ENCODE results near the gene NRN1L. TPM values are rescaled to one million over a fixed set of nuclear protein-coding genes. Genes with fewer than 3 reads are reported as not detected.
A peak's percentile ranks its signal among the peaks of the same experiment; 100 is the strongest.

The NRN1L gene
- total and polyA plus RNA-seq, 2 donors (not counting 3 experiments of a cell fraction or from before 2014, with no cell fraction given), result 0.37 TPM; not detected in 1

DNA sequence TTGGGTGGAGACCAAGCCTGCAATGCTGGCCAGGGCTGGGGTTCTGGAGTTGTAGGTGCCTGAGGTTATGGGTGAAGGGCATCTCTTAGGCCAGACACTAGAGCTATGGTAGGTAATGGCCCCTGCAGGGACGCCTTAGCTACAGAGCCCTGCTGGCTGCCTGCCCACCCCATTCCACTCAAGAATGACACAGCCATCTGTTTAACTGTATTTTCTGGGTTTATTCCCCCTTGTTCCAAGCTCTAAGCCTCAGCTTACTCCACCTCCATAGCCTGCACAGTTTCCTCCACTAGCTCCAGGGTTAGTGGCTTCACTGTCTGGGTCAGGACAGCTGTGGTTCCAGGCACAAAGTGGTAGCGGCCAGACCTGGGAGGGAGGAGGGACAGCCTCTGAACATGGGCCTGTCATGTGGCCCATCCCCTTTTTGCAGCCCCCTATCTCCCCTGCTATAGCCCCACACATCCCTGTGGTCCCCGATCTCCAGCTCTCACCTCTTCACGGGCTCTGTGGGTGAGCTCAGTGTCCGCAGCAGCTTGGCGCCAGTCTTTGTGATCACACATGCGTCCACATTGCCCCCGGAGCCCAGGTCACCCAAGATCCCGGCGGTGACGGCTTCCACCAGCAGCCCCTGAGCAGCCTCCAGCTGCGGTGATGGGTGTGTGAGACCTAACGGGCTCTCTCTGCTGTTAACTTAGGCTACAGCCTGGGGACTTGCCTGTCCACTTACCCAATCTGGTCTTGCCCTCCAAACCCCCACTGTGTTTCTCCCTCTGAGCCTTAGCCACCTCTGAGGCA lies 49.8 kb downstream of the NRN1L start:
- H3K9ac ChIP-seq (replicated peaks; ENCODE audit: extremely low read depth, insufficient read depth, low read length), result no peak overlapping the region
- ChIA-PET POLR2A (interaction anchor here (1.1 kb wide), 1 partner anchor 10 kb away, joined by 5 read pairs; no protein-coding TSS in a partner anchor), CTCF (interaction anchor here (0.8 to 5.7 kb wide), 8 partner anchors 10 to 414 kb away, joined by 3 to 42 read pairs (median 6); partner anchors contain the start of gene NRN1L)
- peaks cover 13% of the 10 kb centered on the region for H3K4me1 ChIP-seq (ENCODE audit: control insufficient read depth, extremely low read depth, insufficient read depth, low read length)
- no peaks in the 10 kb centered on the region for H3K9me1 ChIP-seq (replicated peaks; ENCODE audit: control insufficient read depth, extremely low read depth, insufficient read depth, low read length)
- intact Hi-C loops (cut with micrococcal nuclease), result loop anchor here (1.0 kb wide), 1 partner anchor 87 kb away; the partner anchor contains the start of gene CENPT
- peak overlapping the region; percentile 78 for H3K4me2 ChIP-seq (ENCODE audit: insufficient read depth, low read length)
- TF ChIP-seq POLR2AphosphoS5 (IDR thresholded peaks at IDR 0.05; ENCODE audit: insufficient read depth, low read depth, low read length) (peak; percentile 28), EZH2 (IDR thresholded peaks at IDR 0.05; ENCODE audit: borderline replicate concordance, low read depth, low read length, severe bottlenecking) (no peak)
- H3K79me2 ChIP-seq (ENCODE audit: control insufficient read depth, insufficient read depth, low read length), result no peaks in the 10 kb centered on the region
- no TSS peak for BruUV-seq (replicated peaks)
- H3K36me3 ChIP-seq (ENCODE audit: control insufficient read depth in 2 of 2, extremely low read depth in 1 of 2, insufficient read depth in 2 of 2, low read length in 2 of 2), result peaks cover 1 to 6% of the 10 kb centered on the region in 2 experiments
- no peaks in the 10 kb centered on the region for H3K27me3 ChIP-seq (ENCODE audit: control insufficient read depth in 2 of 2, insufficient read depth in 2 of 2, low read length in 2 of 2)
- no peaks in the 10 kb centered on the region for H4K20me1 ChIP-seq (replicated peaks; ENCODE audit: control insufficient read depth, extremely low read depth, insufficient read depth, low read length)
- peak overlapping the region in 1 of 3 experiments; percentile 58 for H3K4me3 ChIP-seq (replicated peaks in 1 of 3; ENCODE audit: insufficient read depth in 1 of 3, low read depth in 1 of 3, low read length in 3 of 3)
- no peak for DNase-seq (ENCODE audit: low read depth, low spot score)
- no peak for FAIRE-seq
- no peaks in the 10 kb centered on the region for H3K9me3 ChIP-seq (replicated peaks; ENCODE audit: control insufficient read depth, insufficient read depth, low read length)
- no peak overlapping the region for H2AFZ ChIP-seq (ENCODE audit: low read depth, low read length)
- no peak overlapping the region for H3K27ac ChIP-seq (ENCODE audit: insufficient read depth, low read depth, low read length)
- dilution Hi-C loops (cut with MboI; ENCODE audit: extremely low pct_ligation_motif_present, low sequenced_read_pairs), result no loop called here

DNA sequence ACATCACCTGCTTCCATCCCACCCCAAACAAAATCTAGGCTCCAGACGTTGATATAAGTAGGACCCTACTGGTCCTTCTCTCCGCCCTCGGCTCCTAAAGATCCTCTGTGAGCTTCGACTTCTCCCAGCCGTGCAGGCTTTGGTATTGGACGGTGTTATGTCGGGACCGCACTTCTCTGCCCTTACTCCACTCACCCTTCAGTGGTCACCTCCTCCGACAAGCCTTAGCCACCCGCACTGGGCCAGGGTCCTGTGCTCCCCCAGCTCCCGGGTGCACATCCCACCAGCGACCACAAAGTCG lies 50.4 kb downstream of the NRN1L start:
- H2AFZ ChIP-seq (ENCODE audit: low read depth, low read length), result peak overlapping the region; percentile 45

More for the DNA sequence above, 50.4 kb downstream of the NRN1L start:
- peak; percentile 67 for FAIRE-seq
- peaks cover 4 to 12% of the 10 kb centered on the region in 2 experiments for H3K36me3 ChIP-seq (ENCODE audit: control insufficient read depth in 2 of 2, extremely low read depth in 1 of 2, insufficient read depth in 2 of 2, low read length in 2 of 2)
- H3K79me2 ChIP-seq (ENCODE audit: control insufficient read depth, insufficient read depth, low read length), result no peaks in the 10 kb centered on the region
- no peaks in the 10 kb centered on the region for H3K27me3 ChIP-seq (ENCODE audit: control insufficient read depth in 2 of 2, insufficient read depth in 2 of 2, low read length in 2 of 2)
- peaks cover 13% of the 10 kb centered on the region for H3K4me1 ChIP-seq (ENCODE audit: control insufficient read depth, extremely low read depth, insufficient read depth, low read length)
- no peaks in the 10 kb centered on the region for H3K9me3 ChIP-seq (replicated peaks; ENCODE audit: control insufficient read depth, insufficient read depth, low read length)
- no peaks in the 10 kb centered on the region for H4K20me1 ChIP-seq (replicated peaks; ENCODE audit: control insufficient read depth, extremely low read depth, insufficient read depth, low read length)
- no TSS peak for BruUV-seq (replicated peaks)
- CTCF ChIA-PET, result interaction anchor here (0.8 to 5.7 kb wide), 7 partner anchors 9 to 415 kb away, joined by 3 to 42 read pairs (median 5); partner anchors contain the start of gene NRN1L
- intact Hi-C loops (cut with micrococcal nuclease) (loop anchor here (1.0 kb wide), 1 partner anchor 88 kb away; the partner anchor contains the start of gene CENPT), dilution Hi-C loops (cut with MboI; ENCODE audit: extremely low pct_ligation_motif_present, low sequenced_read_pairs) (no loop called here)
- H3K9ac ChIP-seq (replicated peaks; ENCODE audit: extremely low read depth, insufficient read depth, low read length), result peak overlapping the region; percentile 20
- no peaks in the 10 kb centered on the region for H3K9me1 ChIP-seq (replicated peaks; ENCODE audit: control insufficient read depth, extremely low read depth, insufficient read depth, low read length)
- POLR2A ChIA-PET, result interaction anchor here (0.9 to 1.1 kb wide), 2 partner anchors 10 to 31 kb away, joined by 5 read pairs; no protein-coding TSS in a partner anchor
- no peak overlapping the region for H3K27ac ChIP-seq (ENCODE audit: insufficient read depth, low read depth, low read length)
- H3K4me2 ChIP-seq (ENCODE audit: insufficient read depth, low read length), result peak overlapping the region; percentile 78
- H3K4me3 ChIP-seq (replicated peaks in 1 of 3; ENCODE audit: insufficient read depth in 1 of 3, low read depth in 1 of 3, low read length in 3 of 3), result peak overlapping the region; percentile 31 to 88 (median 58)
- TF ChIP-seq GATA2 (IDR thresholded peaks at IDR 0.05; ENCODE audit: insufficient read depth, insufficient read length, low read depth, low read length), result no peak
- no peak for TF ChIP-seq FOS (IDR thresholded peaks at IDR 0.05; ENCODE audit: borderline replicate concordance, insufficient read depth, low read length)
- no peak for TF ChIP-seq MYC (IDR thresholded peaks at IDR 0.05; ENCODE audit: low read depth, low read length)
- TF ChIP-seq, protein P1, sequence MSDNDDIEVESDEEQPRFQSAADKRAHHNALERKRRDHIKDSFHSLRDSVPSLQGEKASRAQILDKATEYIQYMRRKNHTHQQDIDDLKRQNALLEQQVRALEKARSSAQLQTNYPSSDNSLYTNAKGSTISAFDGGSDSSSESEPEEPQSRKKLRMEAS (IDR thresholded peaks at IDR 0.05; ENCODE audit: insufficient read depth, insufficient read length), result no peak
- TF ChIP-seq EZH2 (IDR thresholded peaks at IDR 0.05; ENCODE audit: borderline replicate concordance, low read depth, low read length, severe bottlenecking), result no peak
- TF ChIP-seq JUN (IDR thresholded peaks at IDR 0.05; ENCODE audit: borderline replicate concordance, insufficient read depth, insufficient read length, low read depth), result no peak
- TF ChIP-seq, protein P2, sequence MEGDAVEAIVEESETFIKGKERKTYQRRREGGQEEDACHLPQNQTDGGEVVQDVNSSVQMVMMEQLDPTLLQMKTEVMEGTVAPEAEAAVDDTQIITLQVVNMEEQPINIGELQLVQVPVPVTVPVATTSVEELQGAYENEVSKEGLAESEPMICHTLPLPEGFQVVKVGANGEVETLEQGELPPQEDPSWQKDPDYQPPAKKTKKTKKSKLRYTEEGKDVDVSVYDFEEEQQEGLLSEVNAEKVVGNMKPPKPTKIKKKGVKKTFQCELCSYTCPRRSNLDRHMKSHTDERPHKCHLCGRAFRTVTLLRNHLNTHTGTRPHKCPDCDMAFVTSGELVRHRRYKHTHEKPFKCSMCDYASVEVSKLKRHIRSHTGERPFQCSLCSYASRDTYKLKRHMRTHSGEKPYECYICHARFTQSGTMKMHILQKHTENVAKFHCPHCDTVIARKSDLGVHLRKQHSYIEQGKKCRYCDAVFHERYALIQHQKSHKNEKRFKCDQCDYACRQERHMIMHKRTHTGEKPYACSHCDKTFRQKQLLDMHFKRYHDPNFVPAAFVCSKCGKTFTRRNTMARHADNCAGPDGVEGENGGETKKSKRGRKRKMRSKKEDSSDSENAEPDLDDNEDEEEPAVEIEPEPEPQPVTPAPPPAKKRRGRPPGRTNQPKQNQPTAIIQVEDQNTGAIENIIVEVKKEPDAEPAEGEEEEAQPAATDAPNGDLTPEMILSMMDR (IDR thresholded peaks at IDR 0.05; ENCODE audit: extremely low read depth in 1 of 2, insufficient read depth in 1 of 2, low read depth in 1 of 2, low read length in 2 of 2), result no peak
- no peak for TF ChIP-seq POLR2AphosphoS5 (IDR thresholded peaks at IDR 0.05; ENCODE audit: insufficient read depth, low read depth, low read length)
- TF ChIP-seq POLR2A (IDR thresholded peaks at IDR 0.05; ENCODE audit: low read depth, low read length), result no peak
- no peak for DNase-seq (ENCODE audit: low read depth, low spot score)
